Measurements from ENCODE around the gene HABP4. TPM values are rescaled to one million over a fixed set of nuclear protein-coding genes. Genes with fewer than 3 reads are reported as not detected.

Gene HABP4
- total and polyA plus RNA-seq, 9 of the 15 experiments (the other 6 are each of a cell fraction or from before 2014, with no cell fraction given), result 0.38 to 2.4 (median 1.9) TPM

DNA sequence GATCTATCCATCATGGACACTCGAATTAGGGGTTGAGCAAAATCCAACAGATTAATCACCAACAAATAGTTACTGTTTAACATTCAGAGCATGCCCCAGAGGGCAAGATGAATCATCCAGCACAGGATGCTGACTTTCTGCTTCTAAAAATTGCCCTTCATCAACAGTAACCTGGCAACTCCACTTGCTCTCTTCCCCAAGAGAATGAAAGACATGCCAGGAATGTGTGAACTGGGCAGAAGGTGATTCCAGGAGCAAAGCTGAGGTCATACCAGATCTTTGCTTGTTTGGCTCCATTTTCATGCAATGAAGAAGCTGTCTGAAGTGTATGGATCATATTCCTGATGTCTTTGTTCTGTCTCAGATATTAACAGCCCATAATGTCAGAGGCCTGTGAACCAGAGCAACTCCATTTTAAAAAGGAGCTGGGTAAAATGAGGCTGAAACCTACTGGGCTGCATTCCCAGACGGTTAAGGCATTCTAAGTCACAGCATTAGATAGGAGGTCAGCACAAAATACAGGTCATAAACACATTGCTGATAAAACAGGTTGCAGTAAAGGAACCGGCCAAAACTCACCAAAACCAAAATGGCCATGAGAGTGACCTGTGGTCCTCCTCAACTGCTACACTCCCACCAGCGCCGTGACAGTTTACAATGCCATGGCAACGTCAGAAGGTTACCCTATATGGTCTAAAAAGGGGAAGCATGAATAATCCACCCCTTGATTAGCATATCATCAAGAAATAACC, 29.3 kb upstream of the HABP4 start (continued):
- TF ChIP-seq SIN3A (IDR thresholded peaks at IDR 0.05; ENCODE audit: borderline replicate concordance in 2 of 2, control insufficient read depth in 1 of 2, low read depth in 2 of 2, low read length in 2 of 2), result no peak
- peak; percentile 97 for TF ChIP-seq ELF4 (CRISPR knock-in tag; IDR thresholded peaks at IDR 0.05)
- TF ChIP-seq SMAD3 (CRISPR knock-in tag; conservative IDR thresholded peaks at IDR 0.05), result peak; percentile 98
- TF ChIP-seq ZKSCAN3 (CRISPR knock-in tag; IDR thresholded peaks at IDR 0.05), result peak; percentile 88
- TF ChIP-seq, protein P1, sequence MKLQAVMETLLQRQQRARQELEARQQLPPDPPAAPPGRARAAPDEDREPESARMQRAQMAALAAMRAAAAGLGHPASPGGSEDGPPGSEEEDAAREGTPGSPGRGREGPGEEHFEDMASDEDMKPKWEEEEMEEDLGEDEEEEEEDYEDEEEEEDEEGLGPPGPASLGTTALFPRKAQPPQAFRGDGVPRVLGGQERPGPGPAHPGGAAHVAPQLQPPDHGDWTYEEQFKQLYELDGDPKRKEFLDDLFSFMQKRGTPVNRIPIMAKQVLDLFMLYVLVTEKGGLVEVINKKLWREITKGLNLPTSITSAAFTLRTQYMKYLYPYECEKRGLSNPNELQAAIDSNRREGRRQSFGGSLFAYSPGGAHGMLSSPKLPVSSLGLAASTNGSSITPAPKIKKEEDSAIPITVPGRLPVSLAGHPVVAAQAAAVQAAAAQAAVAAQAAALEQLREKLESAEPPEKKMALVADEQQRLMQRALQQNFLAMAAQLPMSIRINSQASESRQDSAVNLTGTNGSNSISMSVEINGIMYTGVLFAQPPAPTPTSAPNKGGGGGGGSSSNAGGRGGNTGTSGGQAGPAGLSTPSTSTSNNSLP (IDR thresholded peaks at IDR 0.05; ENCODE audit: borderline replicate concordance, low read depth, low read length), result no peak
- TF ChIP-seq GATAD2B (IDR thresholded peaks at IDR 0.05; ENCODE audit: borderline replicate concordance), result no peak
- TF ChIP-seq, protein P2, sequence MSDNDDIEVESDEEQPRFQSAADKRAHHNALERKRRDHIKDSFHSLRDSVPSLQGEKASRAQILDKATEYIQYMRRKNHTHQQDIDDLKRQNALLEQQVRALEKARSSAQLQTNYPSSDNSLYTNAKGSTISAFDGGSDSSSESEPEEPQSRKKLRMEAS (CRISPR knock-in tag; IDR thresholded peaks at IDR 0.05), result no peak
- TF ChIP-seq TGIF2 (CRISPR knock-in tag; IDR thresholded peaks at IDR 0.05), result no peak
- no peak for TF ChIP-seq TCF7L2 (IDR thresholded peaks at IDR 0.05; ENCODE audit: low read depth, low read length)
- no peak for TF ChIP-seq ZC3H8 (IDR thresholded peaks at IDR 0.05)
- TF ChIP-seq SRSF7 (optimal IDR thresholded peaks at IDR 0.05; ENCODE audit: low read depth, low read length), result no peak
- no peak for TF ChIP-seq TBP (optimal IDR thresholded peaks at IDR 0.05; ENCODE audit: low read depth, low read length)
- TF ChIP-seq SPI1 (IDR thresholded peaks at IDR 0.05; ENCODE audit: borderline replicate concordance, low read depth, low read length), result no peak
- no peak for TF ChIP-seq MAFF (IDR thresholded peaks at IDR 0.05; ENCODE audit: low read length)
- no peak for TF ChIP-seq COPS2 (conservative IDR thresholded peaks at IDR 0.05)
- no peak for TF ChIP-seq KHSRP (IDR thresholded peaks at IDR 0.05)
- TF ChIP-seq, protein P3, sequence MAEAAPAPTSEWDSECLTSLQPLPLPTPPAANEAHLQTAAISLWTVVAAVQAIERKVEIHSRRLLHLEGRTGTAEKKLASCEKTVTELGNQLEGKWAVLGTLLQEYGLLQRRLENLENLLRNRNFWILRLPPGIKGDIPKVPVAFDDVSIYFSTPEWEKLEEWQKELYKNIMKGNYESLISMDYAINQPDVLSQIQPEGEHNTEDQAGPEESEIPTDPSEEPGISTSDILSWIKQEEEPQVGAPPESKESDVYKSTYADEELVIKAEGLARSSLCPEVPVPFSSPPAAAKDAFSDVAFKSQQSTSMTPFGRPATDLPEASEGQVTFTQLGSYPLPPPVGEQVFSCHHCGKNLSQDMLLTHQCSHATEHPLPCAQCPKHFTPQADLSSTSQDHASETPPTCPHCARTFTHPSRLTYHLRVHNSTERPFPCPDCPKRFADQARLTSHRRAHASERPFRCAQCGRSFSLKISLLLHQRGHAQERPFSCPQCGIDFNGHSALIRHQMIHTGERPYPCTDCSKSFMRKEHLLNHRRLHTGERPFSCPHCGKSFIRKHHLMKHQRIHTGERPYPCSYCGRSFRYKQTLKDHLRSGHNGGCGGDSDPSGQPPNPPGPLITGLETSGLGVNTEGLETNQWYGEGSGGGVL (CRISPR knock-in tag; IDR thresholded peaks at IDR 0.05), result peak; percentile 93
- TF ChIP-seq ZNF57 (CRISPR knock-in tag; IDR thresholded peaks at IDR 0.05), result peak; percentile 94
- TF ChIP-seq EGR1 (conservative IDR thresholded peaks at IDR 0.05), result no peak
- TF ChIP-seq STAT5A (IDR thresholded peaks at IDR 0.05; ENCODE audit: borderline replicate concordance, low read length), result no peak
- TF ChIP-seq KAT8 (IDR thresholded peaks at IDR 0.05; ENCODE audit: low read depth), result no peak
- TF ChIP-seq RBM34 (IDR thresholded peaks at IDR 0.05; ENCODE audit: borderline replicate concordance, insufficient read depth, low read length), result no peak
- TF ChIP-seq, protein P4, sequence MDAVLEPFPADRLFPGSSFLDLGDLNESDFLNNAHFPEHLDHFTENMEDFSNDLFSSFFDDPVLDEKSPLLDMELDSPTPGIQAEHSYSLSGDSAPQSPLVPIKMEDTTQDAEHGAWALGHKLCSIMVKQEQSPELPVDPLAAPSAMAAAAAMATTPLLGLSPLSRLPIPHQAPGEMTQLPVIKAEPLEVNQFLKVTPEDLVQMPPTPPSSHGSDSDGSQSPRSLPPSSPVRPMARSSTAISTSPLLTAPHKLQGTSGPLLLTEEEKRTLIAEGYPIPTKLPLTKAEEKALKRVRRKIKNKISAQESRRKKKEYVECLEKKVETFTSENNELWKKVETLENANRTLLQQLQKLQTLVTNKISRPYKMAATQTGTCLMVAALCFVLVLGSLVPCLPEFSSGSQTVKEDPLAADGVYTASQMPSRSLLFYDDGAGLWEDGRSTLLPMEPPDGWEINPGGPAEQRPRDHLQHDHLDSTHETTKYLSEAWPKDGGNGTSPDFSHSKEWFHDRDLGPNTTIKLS (IDR thresholded peaks at IDR 0.05; ENCODE audit: borderline replicate concordance, low read depth), result no peak
